Esophagus mucosa (tissue), 1 donor: ENCODE measurements around the gene TMEM174. TPM values are rescaled to one million over a fixed set of nuclear protein-coding genes. Genes with fewer than 3 reads are reported as not detected.

Experiments
- ATAC-seq: fragments of 200-7000 bp; cut with Tn5 transposase; one replicate; pipeline ENCODE4 v1.9.1; 2020
- total RNA-seq: library from RNA; stranded (reverse); gene quantifications from one replicate; pipeline ENCODE4 v1.2.4, GENCODE V29; 2023
- donor health status: DM: yes; HTN: yes; CAD: no.

The TMEM174 gene
- total RNA-seq, 1 donor from 2014 or later, result not detected

DNA sequence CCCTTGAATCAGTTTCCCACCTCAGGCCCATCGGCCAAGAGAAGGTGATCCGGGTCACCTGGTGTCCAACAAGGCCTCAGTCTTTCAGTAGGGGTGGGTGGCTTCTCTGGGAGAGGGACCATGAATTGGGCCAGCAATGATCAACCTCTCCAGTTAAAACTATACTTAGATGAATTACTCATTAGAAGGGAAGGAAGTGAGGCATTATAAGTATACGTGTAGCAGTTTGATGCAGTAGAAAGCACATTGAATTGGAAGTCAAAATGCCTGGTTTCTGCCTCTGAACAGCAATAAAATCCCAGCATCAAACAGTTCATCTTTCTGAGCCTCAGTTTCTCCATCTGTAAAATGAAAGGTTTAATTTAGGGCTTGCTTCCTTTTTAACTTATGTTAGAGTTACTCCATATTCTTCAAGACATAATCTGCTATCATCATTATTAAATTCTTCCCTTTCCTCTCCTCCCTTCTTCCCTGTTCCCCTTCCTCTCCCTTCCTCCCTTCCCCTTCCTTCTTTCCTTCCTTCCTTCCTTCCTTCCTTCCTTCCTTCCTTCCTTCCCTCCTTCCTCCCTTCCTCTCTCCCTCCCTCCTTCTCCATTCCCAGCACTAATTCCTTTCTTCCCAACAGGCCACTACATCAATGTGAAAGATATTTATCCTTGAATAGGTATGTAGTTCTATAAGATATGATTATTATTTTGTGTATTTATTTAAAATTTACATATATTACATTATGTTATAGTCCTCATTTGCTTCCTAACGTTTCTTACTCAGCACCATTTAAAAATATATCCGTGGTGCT is 18.6 kb upstream of the TMEM174 start:
- ATAC-seq, result no peak

DNA sequence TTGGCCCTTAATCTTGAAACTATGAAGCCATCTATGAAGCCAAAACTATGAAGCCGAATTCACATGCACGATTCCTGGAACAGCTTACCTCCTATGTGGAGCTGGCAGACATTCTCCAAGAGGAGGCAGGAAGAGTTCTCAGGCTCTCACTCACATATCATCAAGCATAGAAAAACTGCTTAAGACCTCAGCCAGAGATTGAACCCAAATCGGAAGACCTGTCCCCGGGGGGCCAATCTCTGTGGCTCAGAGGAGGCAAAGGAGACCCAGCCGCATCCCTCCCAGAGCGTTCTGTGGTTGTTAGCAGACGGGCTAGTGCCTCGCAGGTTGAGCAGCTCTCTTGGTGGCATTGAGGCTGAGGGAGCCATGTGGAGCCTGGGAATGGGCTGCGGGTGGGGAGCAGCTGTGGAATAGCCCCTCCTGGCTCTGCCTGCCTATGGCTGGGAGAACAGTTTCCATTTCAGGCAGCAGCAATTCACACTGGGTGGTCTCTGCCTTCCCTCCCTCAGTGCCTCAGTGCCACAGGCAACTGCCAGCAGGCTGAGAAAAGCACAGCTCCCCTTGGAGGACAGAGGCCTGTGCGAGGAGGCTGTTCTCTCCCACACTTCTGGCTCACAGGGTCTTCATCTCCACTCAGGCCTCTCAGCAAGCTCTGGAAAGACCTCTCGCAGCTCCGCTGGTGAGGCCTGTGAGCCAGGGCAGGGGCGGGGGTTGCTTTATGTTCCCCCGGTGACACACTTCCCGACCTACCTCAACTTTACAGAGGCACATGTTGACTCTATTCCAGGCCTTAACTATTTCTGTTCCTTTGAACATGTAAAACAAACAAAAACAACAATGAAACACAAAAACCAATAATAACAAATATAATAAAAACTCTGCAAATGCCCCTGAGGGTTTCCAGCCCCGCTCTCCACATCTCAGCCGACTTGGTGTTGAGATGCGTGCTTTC is 17.4 kb upstream of the TMEM174 start:
- ATAC-seq, result no peak

DNA sequence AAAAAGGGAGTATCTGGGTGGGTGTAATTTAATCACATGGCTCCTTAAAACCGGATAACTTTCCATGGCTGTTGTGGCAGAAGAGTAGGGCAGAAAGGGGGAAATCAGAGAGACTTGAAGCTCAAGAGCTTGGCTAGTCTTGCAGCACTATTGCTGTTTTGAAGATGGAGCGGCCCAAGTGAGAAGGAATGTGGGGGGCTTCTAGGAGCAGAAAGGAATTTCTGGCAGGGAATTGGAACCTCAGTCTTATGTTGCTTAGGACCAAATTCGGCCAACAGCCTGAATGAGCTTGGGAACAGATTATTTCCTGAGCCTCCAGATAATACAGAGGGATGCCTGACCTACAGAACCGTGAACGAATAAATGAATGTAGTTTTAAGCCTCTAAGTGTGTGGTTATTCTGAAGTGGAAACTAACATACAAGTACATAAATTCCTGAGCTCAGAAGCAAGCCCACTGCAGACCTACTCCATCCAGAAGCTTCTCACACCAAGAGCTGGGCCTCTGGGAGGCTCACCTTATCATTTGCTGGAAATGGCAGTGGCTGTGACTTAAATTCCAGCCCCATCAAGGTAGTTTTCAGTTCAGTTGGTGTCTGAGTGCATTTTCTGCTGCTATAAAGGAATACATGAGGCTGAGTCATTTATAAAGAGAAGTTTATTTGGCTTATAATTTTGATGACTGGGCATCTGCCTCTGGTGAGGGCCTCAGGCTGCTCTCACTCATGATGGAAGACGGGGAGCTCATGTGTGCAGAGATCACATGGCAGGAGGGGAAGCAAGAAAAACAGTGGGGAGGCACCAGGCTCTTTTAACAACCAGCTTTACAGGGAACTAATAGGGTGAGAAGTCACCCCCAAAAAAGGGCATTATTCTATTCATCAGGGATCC is 15.3 kb upstream of the TMEM174 start:
- no peak for ATAC-seq

DNA sequence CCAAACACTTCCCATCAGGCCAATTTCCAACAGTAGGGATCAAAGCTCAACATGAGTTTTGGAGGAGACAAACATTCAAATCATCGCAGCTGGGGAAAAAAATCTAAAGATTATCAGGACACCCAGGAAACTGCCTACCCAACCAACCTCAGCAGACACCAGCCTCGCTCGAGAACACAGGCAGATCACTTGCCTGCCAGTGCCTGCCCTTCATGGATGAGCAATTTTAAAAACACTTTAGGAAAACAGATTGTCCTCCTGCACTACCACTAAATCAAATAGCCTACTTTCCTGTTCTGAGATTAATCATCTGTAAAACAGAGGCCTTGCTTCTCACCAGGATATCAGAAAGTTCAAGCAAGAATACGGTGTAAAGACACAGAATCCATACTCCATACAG is 14.7 kb upstream of the TMEM174 start:
- peak; percentile 65 for ATAC-seq

DNA sequence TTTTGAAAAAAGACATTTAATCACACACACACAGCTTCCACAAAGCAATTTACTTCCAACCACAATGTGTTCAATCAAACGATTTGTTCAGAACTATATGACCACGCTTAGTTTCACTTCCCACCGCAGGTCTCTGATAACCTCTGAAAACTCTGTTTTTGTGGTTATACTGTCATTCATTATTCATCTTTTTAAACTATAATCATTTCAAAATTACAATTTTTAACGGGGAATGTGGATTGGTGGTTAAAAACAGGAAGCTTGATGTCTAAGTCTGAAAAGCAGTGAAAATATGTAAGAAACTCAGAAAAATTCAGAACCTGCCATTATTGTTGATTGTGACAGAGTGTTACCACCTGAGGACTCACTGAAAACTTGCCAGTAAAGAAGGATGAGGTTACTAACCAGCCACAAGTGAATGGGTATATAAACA is 12.7 kb upstream of the TMEM174 start:
- ATAC-seq, result no peak

DNA sequence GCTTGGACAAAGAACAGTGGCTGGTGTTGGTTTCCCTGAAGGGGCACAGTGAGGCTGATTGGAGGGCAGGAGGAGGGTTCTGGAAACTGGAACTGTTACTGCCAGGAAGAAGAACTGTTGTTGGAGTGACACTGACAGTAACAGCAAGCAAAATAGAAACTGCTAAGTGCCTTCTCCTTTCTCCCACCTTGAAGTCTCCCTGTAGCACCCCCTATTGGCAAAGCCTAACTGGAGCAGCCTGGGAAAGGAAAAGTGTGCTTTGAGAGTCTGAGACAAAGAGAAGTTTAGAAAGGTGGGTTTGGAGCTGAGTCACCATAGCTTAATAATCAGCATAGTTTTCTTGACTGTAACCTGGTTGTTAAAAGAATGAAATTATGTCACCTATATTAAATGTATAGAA is 2.5 kb upstream of the TMEM174 start:
- peak; percentile 53 for ATAC-seq

DNA sequence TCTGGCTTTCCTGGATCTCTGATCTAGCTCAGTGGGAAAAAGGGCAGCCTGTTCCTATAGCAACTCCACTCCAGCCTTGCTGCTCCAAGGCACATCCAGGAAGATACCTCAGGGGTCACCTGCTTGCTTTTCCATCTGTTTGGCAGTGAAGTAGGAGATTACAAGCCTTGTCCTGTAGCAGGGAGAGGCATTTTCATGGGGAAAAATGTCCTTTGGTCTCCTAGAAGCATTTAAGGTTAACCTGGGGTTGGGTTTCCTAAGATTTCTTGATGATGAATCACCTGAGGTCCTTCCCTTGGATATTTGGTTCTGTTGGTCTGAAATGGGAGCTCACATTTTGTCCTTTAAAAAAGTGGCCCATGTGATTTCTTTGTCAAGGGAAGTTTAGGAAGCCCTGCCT is 1.5 kb upstream of the TMEM174 start:
- ATAC-seq, result no peak

DNA sequence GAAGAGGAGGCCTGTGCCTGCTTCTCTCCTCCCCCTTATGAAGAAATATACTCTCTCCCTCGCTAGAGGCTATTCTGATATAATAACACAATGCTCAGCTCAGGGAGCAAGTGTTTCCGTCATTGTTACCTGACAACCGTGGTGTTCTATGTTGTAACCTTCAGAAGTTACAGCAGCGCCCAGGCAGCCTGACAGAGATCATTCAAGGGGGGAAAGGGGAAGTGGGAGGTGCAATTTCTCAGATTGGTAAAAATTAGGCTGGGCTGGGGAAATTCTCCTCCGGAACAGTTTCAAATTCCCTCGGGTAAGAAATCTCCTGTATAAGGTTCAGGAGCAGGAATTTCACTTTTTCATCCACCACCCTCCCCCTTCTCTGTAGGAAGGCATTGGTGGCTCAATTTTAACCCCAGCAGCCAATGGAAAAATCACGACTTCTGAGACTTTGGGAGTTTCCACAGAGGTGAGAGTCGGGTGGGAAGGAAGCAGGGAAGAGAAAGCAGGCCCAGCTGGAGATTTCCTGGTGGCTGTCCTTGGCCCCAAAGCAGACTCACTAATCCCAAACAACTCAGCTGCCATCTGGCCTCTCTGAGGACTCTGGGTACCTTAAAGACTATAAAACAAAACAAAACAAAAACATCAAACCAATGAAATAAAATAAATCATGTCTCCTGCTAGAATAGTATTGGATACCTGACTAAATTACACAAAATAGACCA is 1.3 kb downstream of the TMEM174 start:
- ATAC-seq, result no peak

DNA sequence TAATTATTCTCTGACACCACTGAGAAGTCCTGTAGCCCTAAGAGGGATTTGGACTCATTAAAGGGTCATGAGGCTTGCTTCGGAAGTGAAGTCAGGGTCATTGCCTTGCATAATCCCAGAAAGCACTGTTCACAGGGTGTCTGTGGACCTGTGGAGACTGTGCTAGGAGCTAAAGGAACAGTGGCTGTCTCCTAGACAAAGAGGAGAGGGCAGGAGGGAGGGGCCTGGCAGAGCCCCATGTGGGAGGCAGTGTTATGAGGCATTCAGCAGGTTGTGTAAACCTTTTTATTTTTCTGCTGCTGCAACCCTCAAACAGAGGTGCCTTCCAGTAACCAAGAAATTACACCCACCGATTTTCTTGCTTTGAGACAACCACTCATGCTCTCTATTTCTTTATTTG is 3.3 kb downstream of the TMEM174 start:
- ATAC-seq, result no peak

DNA sequence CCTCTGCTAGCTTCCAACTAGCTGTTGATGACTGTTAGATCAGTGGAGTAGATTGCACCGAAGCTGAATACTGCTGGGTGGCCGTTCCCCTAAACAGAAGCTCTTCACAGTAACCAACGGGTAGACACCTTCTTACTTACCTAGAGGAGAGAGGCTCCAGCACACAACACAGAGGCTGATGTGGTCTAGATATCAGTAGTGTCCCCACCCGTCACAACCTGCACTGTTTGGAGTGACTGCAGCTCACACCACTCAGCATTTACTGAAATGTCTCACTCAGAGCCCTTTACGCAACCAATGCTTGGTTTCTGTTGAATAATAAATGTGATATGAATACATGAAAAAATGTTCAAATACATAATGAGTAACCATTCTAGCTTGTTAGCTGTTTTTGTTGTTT is 5.3 kb downstream of the TMEM174 start:
- no peak for ATAC-seq

DNA sequence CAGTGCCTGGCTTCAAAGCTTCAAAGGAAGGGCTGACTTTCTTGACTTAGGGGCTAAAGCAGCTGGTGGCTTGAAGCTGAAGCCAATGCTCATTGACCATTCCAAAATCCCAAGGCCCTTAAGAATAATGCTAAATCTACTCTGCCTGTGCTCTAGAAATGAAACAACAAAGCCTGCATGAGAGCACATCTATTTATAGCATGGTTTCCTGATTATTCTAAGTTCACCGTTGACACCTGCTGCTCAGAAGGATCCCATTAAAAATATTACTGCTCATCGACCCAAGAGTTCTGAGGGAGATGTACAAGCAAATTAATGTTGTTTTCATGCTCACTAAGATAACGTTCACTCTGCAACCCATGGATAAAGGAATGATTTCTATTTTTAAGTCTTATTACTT is 6.7 kb downstream of the TMEM174 start:
- no peak for ATAC-seq

DNA sequence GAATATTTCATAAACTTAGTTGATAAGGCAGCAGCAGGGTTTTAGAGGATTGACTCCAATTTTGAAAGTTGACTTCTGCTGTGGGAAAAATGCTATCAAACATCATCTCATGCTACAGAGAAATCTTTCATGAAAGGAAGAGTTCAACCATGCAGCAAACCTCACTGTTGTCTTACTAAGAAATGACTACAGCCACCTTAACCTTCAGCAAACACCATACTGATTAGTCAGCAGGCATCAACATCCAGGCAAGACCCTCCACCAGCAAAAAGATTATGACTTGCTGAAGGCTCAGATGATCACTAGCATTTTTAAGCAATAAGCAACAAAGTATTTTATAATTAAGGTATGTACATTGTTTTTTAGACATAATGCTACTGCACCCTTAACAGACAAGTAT is 7.6 kb downstream of the TMEM174 start:
- ATAC-seq, result no peak

DNA sequence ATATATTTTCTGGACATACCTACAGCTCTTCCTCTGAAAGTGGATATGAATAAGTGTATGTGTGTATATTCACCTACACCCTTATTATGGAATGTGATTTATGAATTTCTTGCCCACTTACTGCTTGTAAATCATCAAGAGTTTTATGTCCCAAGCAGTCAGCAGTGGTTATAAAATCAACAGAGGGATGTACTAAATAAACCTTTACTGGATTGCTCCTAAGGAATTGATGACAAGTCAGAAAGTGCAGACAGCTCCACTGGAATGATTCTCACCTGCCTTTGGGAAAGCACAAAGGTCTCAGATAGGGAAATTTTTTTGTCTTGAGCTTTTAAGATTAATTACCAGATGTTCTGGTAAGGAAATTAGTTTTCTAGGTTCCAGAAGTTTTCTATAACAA is 9.3 kb downstream of the TMEM174 start:
- ATAC-seq, result no peak

DNA sequence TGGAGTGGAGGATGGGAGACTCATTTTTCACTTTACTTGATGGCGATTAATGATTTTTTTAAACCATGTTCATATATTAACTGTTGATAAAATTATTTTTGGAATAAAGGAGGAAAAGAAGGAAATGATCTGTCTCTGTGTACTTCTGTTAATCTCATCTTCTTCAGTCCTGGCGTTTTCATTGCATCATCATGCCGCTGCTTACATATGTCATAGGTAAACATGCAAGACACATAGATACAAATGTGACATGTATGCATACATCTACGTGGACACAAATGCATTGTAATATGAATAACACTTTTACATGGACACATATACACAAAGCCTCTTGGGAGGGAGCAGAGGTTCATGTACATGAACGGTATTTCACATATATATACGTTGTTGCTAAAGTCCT is 10.0 kb downstream of the TMEM174 start:
- no peak for ATAC-seq

DNA sequence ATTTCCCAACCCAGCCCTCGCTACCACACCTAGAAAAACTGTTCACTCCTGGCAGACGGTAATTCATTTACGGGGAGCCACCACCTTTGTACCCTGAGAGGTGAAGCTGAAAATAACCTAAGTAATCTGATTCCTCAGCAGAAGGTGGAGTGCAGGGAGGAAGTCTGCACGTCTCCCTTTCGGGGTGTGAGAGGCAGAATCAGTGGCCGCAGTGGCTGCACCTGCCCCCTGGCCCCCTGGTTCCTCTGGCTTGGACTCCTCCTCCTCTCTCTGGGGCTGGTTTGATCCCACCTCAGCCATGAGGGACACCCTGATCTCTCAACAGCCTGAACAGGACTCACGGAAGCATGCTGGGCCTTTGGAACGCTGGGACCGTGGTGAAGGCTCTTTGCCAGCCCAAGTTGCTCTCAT is 10.5 kb downstream of the TMEM174 start:
- ATAC-seq, result no peak

DNA sequence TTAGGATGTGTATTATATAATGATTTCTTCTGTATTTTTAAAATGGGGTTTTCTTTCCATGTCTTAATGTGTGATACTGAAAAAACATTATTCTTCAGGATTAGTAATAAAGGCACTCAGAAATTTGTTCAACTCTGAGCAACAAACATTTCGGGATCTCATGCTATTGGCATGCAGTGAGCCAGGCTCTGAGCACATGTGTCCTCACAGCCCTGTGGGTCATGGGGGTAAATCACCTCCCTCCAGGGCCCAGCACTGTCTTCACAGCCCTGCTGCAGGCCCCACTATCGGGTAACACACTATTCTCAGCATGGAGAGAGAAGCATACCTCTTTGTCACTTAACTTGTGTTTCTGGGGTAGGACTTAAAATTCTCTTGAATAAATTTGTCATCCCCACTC is 14.0 kb downstream of the TMEM174 start:
- ATAC-seq, result no peak

DNA sequence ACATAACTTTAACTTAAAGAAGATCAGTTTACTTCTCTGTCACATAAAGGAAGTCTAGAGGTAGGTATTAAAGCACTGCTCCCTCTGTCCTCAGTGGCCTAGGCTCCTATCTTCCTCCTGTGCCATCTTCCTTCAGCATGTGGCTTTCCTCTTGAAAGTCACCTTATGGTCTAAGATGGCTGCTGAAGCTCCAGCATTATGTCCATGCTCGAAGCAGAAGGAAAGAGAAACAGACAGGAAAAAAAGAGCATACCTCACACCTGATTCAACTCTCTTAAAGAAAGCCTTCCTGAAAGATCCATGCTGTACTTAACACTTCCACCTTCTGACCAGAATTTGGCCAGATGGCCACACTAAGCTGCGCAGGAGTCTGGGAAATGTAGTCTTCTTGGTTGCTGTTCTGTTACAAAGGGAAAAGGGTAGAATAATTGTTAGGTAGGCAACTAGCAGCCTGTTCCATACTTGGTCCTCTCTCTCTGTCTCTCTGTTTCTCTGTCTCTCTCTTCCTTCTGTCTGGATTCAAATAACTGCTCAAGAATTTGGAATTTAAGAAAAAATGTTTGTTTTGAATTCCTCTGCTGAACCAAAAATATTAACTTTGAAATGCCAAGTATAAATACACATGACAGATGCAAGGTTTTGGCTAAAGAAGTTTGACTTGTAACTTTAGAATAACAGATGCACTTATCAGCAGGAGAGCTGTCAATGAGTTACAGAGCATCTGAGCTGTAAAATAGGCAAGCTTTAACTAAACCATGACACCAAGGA is 16.0 kb downstream of the TMEM174 start:
- no peak for ATAC-seq

DNA sequence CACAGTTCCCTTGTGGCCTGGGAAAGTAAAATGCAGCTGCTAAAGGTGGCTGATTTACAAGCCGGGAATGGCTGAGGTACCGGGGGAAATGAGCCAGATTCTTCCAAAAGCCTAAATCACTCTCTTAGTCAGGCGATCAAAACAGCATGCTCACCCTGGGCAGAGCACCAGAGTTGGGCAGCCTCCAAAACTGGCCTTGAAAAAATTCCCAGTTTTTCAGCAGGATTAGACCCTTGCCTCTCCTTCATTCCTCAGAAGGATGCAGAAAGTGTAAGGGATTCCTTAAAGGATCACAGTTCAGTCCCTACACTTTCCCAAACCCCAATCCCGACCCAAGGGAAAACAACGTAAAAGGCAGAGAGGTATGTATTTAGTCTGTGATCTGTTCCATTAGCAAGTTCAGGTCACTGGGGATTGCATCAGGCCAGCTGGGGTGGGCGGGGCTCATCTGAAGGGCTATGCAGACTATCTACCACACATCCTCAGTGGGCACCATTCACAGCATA is 16.9 kb downstream of the TMEM174 start:
- no peak for ATAC-seq

DNA sequence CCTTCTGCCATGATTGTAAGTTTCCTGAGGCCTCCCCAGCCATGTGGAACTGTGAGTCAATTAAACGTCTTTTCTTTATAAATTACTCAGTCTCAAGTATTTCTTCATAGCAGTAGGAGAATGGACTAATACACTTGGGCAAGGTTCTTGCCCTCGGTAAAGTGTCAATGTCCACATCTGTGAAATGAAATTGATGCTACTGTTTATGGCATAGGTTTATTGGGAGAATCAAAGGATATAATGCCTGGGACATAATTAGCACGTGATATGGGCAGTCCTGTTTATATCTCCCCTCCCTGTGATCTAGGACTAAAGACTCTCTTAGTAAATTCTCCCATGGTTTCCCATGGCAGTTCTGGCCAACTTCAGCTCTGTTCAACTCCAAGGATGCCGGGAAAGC is 19.4 kb downstream of the TMEM174 start:
- no peak for ATAC-seq

DNA sequence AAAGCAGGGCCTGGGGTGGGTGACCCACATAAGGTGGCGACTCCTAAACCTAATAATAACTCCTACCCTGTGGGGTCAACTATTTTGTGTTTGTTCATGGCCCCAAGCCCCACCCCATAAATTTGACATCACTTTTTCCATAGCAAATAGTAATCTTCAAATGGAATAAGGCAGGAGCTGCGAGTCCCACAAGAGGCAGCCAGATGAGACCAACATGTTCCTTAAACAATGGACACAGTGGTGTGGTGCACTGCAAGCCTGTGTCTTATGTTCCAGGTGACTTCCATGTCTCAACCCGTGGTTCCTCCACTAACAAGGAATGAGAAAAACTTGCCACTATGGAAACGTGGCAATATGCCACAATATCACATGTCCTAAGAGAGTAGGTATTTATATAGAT is 20.6 kb downstream of the TMEM174 start:
- no peak for ATAC-seq

DNA sequence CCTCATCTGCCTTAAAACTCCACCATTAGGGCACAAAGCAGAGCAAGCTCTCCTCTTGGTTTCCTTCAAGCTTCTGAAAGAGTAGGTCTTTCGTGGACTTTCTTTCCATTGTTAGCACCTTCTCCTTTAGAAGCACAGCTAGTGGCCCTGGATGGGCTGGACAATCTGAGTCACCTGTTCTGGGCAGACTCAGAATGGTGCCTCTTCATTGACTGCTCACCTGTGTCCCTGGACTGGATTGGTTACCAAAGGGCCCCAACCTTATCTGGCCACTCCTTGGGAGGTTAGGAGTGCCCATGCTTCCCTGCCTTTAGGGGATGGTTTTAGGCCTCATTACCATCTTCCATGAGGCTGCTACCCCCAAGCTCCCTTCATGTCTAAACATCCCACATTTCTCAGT is 23.2 kb downstream of the TMEM174 start:
- no peak for ATAC-seq
